ENCODE measurements around the gene VANGL1. TPM values are rescaled to one million over a fixed set of nuclear protein-coding genes. Genes with fewer than 3 reads are reported as not detected.

The VANGL1 gene
- polyA plus RNA-seq, 4 donors, result 13.1 to 17.4 (median 15.0) TPM

- DNase-seq (ENCODE audit: low read depth in 4 of 4, low spot score in 2 of 4), result no peak
Measured at GRCh38 chr1:115643225-115643624, 1.5 kb downstream of the VANGL1 start.

- DNase-seq (ENCODE audit: low read depth in 4 of 4, low spot score in 2 of 4), result no peak
Measured at GRCh38 chr1:115643666-115644065, 1.9 kb downstream of the VANGL1 start.

GRCh38 chr1:115644109-115644508 is 2.3 kb downstream of the VANGL1 start:
- no peak for DNase-seq (ENCODE audit: low read depth in 4 of 4, low spot score in 2 of 4)

GRCh38 chr1:115647047-115647446 is 5.3 kb downstream of the VANGL1 start:
- no peak for DNase-seq (ENCODE audit: low read depth in 4 of 4, low spot score in 2 of 4)

- no peak for DNase-seq (ENCODE audit: low read depth in 4 of 4, low spot score in 2 of 4)
Measured at GRCh38 chr1:115647507-115647906, 5.7 kb downstream of the VANGL1 start.

GRCh38 chr1:115647919-115648650 is 6.3 kb downstream of the VANGL1 start:
- DNase-seq (ENCODE audit: low read depth in 4 of 4, low spot score in 2 of 4), result no peak

GRCh38 chr1:115648717-115649691 is 7.2 kb downstream of the VANGL1 start:
- DNase-seq (ENCODE audit: low read depth in 4 of 4, low spot score in 2 of 4), result no peak

- no peak for DNase-seq (ENCODE audit: low read depth in 4 of 4, low spot score in 2 of 4)
Measured at GRCh38 chr1:115649964-115650363, 8.2 kb downstream of the VANGL1 start.

GRCh38 chr1:115650961-115651360 is 9.2 kb downstream of the VANGL1 start:
- DNase-seq (ENCODE audit: low read depth in 4 of 4, low spot score in 2 of 4), result no peak

GRCh38 chr1:115651391-115651790 is 9.6 kb downstream of the VANGL1 start:
- DNase-seq (ENCODE audit: low read depth in 4 of 4, low spot score in 2 of 4), result no peak

- DNase-seq (ENCODE audit: low read depth in 4 of 4, low spot score in 2 of 4), result no peak
Measured at GRCh38 chr1:115652236-115652788, 10.5 kb downstream of the VANGL1 start.

GRCh38 chr1:115654125-115654524 is 12.4 kb downstream of the VANGL1 start:
- DNase-seq (ENCODE audit: low read depth in 4 of 4, low spot score in 2 of 4), result no peak

- DNase-seq (ENCODE audit: low read depth in 4 of 4, low spot score in 2 of 4), result no peak
Measured at GRCh38 chr1:115654663-115655305, 13.0 kb downstream of the VANGL1 start.

- no peak for DNase-seq (ENCODE audit: low read depth in 4 of 4, low spot score in 2 of 4)
Measured at GRCh38 chr1:115655306-115655663, 13.5 kb downstream of the VANGL1 start.

GRCh38 chr1:115655916-115656315 is 14.1 kb downstream of the VANGL1 start:
- no peak for DNase-seq (ENCODE audit: low read depth in 4 of 4, low spot score in 2 of 4)

GRCh38 chr1:115656461-115657077 is 14.8 kb downstream of the VANGL1 start:
- no peak for DNase-seq (ENCODE audit: low read depth in 4 of 4, low spot score in 2 of 4)

GRCh38 chr1:115658646-115659045 is 16.9 kb downstream of the VANGL1 start:
- DNase-seq (ENCODE audit: low read depth in 4 of 4, low spot score in 2 of 4), result no peak

- DNase-seq (ENCODE audit: low read depth in 4 of 4, low spot score in 2 of 4), result no peak
Measured at GRCh38 chr1:115660151-115660550, 18.4 kb downstream of the VANGL1 start.

GRCh38 chr1:115661157-115661556 is 19.4 kb downstream of the VANGL1 start:
- no peak for DNase-seq (ENCODE audit: low read depth in 4 of 4, low spot score in 2 of 4)

GRCh38 chr1:115665319-115666096 is 23.7 kb downstream of the VANGL1 start:
- DNase-seq (ENCODE audit: low read depth in 4 of 4, low spot score in 2 of 4), result no peak

Data from left renal cortex interstitium (tissue), 4 donors.